Measurements from ENCODE around the gene OXCT2.

Gene OXCT2

DNA sequence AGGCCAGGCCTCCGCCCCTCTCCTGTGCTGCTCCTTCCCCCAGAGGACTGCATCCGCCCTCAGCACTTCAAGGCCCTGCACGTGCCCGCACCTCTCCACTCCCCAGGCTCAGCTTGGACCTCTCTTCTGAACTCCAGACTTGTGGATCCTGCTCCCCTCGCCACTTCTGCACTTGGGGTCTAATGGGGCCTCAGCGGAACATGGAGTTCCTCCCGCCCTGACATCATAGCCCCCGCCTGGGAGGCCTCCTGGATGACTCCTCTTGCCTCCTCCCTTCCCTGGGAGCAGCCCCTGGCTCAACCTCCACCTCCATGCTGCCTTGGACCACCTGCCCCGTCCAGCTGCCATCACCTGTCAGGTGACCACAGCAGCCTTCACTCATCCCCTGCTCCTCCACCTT lies 10.1 kb downstream of the OXCT2 start:
- H3K27me3 Mint-ChIP-seq (ENCODE audit: low read depth, poor library complexity), result no peaks in the 10 kb centered on the region
- H3K9me3 Mint-ChIP-seq, result no peaks in the 10 kb centered on the region
- peaks cover 9% of the 10 kb centered on the region for H3K4me1 Mint-ChIP-seq
- H3K36me3 Mint-ChIP-seq (ENCODE audit: low read depth), result peaks cover 24% of the 10 kb centered on the region
- H3K4me3 Mint-ChIP-seq, result no peak overlapping the region
- no peak overlapping the region for H3K27ac Mint-ChIP-seq
- TF ChIP-seq, protein P1, sequence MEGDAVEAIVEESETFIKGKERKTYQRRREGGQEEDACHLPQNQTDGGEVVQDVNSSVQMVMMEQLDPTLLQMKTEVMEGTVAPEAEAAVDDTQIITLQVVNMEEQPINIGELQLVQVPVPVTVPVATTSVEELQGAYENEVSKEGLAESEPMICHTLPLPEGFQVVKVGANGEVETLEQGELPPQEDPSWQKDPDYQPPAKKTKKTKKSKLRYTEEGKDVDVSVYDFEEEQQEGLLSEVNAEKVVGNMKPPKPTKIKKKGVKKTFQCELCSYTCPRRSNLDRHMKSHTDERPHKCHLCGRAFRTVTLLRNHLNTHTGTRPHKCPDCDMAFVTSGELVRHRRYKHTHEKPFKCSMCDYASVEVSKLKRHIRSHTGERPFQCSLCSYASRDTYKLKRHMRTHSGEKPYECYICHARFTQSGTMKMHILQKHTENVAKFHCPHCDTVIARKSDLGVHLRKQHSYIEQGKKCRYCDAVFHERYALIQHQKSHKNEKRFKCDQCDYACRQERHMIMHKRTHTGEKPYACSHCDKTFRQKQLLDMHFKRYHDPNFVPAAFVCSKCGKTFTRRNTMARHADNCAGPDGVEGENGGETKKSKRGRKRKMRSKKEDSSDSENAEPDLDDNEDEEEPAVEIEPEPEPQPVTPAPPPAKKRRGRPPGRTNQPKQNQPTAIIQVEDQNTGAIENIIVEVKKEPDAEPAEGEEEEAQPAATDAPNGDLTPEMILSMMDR (IDR thresholded peaks at IDR 0.05), result no peak
- no peak for DNase-seq

DNA sequence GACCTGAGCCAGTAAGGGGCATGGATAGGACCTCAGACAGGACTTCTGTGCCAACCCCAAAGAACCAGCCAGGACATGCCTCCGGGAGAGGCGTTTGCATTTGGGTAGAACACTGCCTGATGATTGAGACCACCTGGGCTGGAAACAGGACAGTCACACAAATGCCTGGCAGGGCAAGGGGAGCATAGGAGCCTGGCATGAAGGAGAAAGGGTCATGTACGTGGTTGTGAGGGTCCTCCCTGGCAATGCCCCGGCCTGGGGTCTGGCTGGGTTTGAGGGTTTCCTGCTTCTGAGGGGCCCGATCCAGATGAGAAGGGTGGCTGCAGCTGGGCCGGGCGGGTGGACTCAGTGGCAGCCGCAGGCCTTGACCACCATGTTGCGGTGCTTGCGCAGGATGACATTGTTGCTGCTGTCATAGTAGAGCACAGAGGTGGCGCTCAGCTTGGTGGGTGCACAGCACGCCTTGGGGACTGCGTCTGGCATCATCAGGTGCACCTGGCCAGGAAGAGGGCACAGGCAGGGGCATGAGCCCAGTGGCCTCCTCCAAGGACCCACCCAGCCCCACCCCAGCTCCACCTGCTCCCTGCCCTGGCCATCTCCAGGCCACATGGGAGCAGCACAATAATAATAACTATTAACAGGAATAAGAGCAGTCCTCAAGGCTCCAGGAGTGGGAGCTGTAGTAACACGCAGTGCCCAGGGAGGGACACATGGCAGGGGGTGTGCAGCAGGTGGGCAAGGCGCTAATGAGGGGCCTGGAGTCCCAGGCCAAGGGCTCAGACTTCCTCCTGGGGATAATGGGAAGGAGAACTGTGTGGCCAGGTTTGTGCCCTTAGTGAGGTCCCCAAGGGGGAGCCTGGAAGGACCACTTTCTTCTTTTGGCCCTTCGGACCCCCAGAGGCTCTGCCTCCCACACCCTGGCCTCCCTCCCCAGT lies 10.8 kb downstream of the OXCT2 start:
- Mint-ChIP-seq H3K4me1 (peaks cover 9% of the 10 kb centered on the region), H3K4me3 (no peak overlapping the region), H3K36me3 (ENCODE audit: low read depth) (peaks cover 24% of the 10 kb centered on the region), H3K9me3 (no peaks in the 10 kb centered on the region), H3K27ac (no peak overlapping the region), H3K27me3 (ENCODE audit: low read depth, poor library complexity) (no peaks in the 10 kb centered on the region)
- no peak for DNase-seq
- TF ChIP-seq, protein P1 (IDR thresholded peaks at IDR 0.05), result no peak

DNA sequence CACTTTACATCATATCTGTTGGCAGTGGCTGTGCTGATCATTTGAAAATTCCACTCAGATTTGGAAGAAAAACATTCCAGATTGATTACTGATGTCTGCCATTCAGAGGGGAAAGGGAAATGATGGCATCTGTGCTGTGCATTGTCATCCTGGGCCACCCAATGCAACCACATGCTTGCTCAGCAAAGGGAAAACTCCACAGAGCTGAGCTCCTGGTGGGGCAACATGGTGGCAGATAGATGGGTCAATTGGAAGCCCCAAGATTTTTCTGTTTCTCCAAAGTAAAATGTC lies 11.8 kb downstream of the OXCT2 start:
- H3K36me3 Mint-ChIP-seq (ENCODE audit: low read depth), result peaks cover 24% of the 10 kb centered on the region

DNA sequence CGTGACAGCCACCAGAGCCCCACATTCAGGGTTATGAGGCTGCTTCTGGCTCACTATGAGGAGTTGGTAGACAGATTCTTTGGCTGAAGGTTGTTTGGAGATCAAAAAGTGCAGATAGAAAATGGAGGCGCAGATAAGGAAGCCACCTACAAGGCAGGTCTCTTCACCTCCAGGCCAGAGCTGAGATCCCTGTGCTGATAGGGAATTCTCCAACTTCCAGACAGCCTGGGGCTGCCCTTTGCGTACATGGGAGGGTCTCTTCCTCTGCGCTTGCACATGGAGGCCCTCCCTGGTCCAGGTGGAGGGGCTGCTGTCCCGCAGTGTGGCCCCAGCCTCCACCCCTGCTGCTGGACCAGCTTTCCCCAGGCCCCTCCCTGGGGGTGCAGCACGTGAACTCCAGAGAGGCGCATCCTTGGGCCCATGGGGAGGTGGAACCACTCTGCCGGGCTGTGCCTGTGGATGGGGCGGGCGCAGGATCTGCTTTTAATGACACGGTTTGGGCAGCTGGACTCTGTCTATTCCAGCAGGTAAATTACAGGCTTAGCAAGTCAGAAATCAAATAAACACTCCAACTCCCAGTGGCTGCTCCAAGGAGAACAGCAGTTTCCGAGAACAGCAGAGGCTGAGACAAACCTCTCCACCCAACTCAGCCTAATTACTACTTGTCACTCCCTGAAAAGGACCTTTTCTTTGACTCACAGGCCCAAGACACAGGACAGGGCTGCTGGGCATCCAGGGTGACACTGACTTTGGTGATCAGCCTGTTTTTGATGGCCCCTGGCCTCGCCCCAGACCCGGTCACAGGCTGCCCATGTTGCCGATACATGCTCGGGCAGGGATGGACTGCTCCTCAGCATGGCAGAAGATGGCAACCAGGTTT lies 12.4 kb downstream of the OXCT2 start:
- H3K27me3 Mint-ChIP-seq (ENCODE audit: low read depth, poor library complexity), result no peaks in the 10 kb centered on the region
- no peak overlapping the region for H3K4me3 Mint-ChIP-seq
- H3K4me1 Mint-ChIP-seq, result peaks cover 9% of the 10 kb centered on the region
- H3K9me3 Mint-ChIP-seq, result no peaks in the 10 kb centered on the region
- no peak overlapping the region for H3K27ac Mint-ChIP-seq
- TF ChIP-seq, protein P1 (IDR thresholded peaks at IDR 0.05), result no peak
- no peak for DNase-seq
- H3K36me3 Mint-ChIP-seq (ENCODE audit: low read depth), result peaks cover 27% of the 10 kb centered on the region

More for the DNA sequence above, 11.8 kb downstream of the OXCT2 start:
- TF ChIP-seq, protein P1 (IDR thresholded peaks at IDR 0.05), result no peak
- DNase-seq, result no peak
- H3K27ac Mint-ChIP-seq, result no peak overlapping the region
- H3K27me3 Mint-ChIP-seq (ENCODE audit: low read depth, poor library complexity), result no peaks in the 10 kb centered on the region
- H3K9me3 Mint-ChIP-seq, result no peaks in the 10 kb centered on the region
- peaks cover 9% of the 10 kb centered on the region for H3K4me1 Mint-ChIP-seq
- no peak overlapping the region for H3K4me3 Mint-ChIP-seq

DNA sequence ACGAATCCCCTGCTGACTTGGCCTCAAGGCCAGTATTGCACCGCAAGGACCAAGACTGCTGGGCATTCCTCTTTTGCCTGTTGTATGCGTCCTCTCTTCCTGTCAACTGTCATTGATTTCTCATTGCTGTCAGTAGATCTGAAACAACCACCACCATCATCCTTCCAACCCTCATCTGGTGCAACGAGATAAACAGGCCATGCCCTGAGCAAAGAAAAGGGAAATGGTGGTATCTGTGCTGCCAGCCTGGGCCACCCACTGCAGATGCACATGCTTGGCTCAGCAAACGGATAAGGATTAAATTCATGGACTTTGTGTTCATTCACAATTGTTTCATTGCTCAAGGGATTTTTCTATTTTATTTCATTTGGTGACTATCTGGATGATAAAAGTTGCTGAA lies 13.6 kb downstream of the OXCT2 start:
- H3K9me3 Mint-ChIP-seq, result no peaks in the 10 kb centered on the region
- no peaks in the 10 kb centered on the region for H3K27me3 Mint-ChIP-seq (ENCODE audit: low read depth, poor library complexity)
- no peak overlapping the region for H3K4me3 Mint-ChIP-seq
- TF ChIP-seq, protein P1 (IDR thresholded peaks at IDR 0.05), result no peak
- H3K4me1 Mint-ChIP-seq, result peaks cover 9% of the 10 kb centered on the region
- DNase-seq, result no peak
- H3K27ac Mint-ChIP-seq, result no peak overlapping the region
- peaks cover 36% of the 10 kb centered on the region for H3K36me3 Mint-ChIP-seq (ENCODE audit: low read depth)

All from nephron progenitor cell (in vitro differentiated cells).